Nephron (organoid): ENCODE measurements around the gene FUS.
"Not testable (repeated sequence)": the region's sequence is repeated elsewhere in the genome, so short reads cannot be mapped to it uniquely, and the experiment has no call there.

ENCODE experiments used
- H3K27ac Mint-ChIP-seq, 3 experiments: 2 replicates each; pipeline ENCODE4 v1.8.0; 2020; ENCODE audit warnings: mixed read lengths in 3 of 3, mild to moderate bottlenecking in 2 of 3, moderate library complexity in 1 of 3
- H3K27me3 Mint-ChIP-seq: 2 replicates; pipeline ENCODE4 v1.8.0; 2021; ENCODE audit warnings: low read depth, mild to moderate bottlenecking, moderate library complexity, mixed read lengths
- H3K36me3 Mint-ChIP-seq: 2 replicates; pipeline ENCODE4 v1.8.0; 2020; ENCODE audit warnings: low read depth, mixed read lengths
- H3K4me1 Mint-ChIP-seq: 2 replicates; pipeline ENCODE4 v1.8.0; 2020; ENCODE audit warnings: mixed read lengths
- H3K4me3 Mint-ChIP-seq, 3 experiments: 2 replicates each; pipeline ENCODE4 v1.8.0; 2020; ENCODE audit warnings: mild to moderate bottlenecking in 3 of 3, mixed read lengths in 3 of 3, moderate library complexity in 2 of 3
- H3K9me3 Mint-ChIP-seq: 2 replicates; pipeline ENCODE4 v1.8.0; 2020; ENCODE audit warnings: mixed read lengths
- CTCF ChIP-seq, 3 experiments: fragments of 200-600 bp; sonication (generic); IDR thresholded peaks; one replicate each; pipeline ENCODE4 v1.5.0; 2021; ENCODE audit warnings: antibody characterized with exemption in 3 of 3; ENCODE audit not compliant: unreplicated experiment in 3 of 3

FUS gene

GRCh38 chr16:31148896-31149295 is 31.0 kb upstream of the FUS start:
- TF ChIP-seq CTCF (IDR thresholded peaks at IDR 0.05; ENCODE audit: unreplicated experiment in 3 of 3), result no peak
- peaks cover 48% of the 10 kb centered on the region for H3K27me3 Mint-ChIP-seq
- no peaks in the 10 kb centered on the region for H3K9me3 Mint-ChIP-seq

GRCh38 chr16:31149332-31149731 is 30.6 kb upstream of the FUS start:
- H3K27me3 Mint-ChIP-seq, result peaks cover 46% of the 10 kb centered on the region
- TF ChIP-seq CTCF (IDR thresholded peaks at IDR 0.05; ENCODE audit: unreplicated experiment in 3 of 3), result no peak
- H3K9me3 Mint-ChIP-seq, result no peaks in the 10 kb centered on the region
- no peaks in the 10 kb centered on the region for H3K4me1 Mint-ChIP-seq
- no peak overlapping the region for H3K4me3 Mint-ChIP-seq
- no peak overlapping the region for H3K27ac Mint-ChIP-seq
- H3K36me3 Mint-ChIP-seq, result no peaks in the 10 kb centered on the region

More at GRCh38 chr16:31148896-31149295, 31.0 kb upstream of the FUS start:
- Mint-ChIP-seq H3K4me3 (no peak overlapping the region), H3K36me3 (no peaks in the 10 kb centered on the region), H3K4me1 (no peaks in the 10 kb centered on the region), H3K27ac (no peak overlapping the region)

GRCh38 chr16:31149894-31150890 is 29.7 kb upstream of the FUS start, which contains the start of gene PRSS36:
Gene PRSS36, minus strand, starts transcription at chr16:31150066. Its CDS starts 31 bp downstream, at chr16:31150035.
- Mint-ChIP-seq H3K36me3 (no peaks in the 10 kb centered on the region), H3K9me3 (no peaks in the 10 kb centered on the region), H3K27me3 (peaks cover 54% of the 10 kb centered on the region), H3K4me1 (no peaks in the 10 kb centered on the region), H3K27ac (no peak within 1 kb of the TSS), H3K4me3 (no peak within 1 kb of the TSS)
- TF ChIP-seq CTCF (IDR thresholded peaks at IDR 0.05; ENCODE audit: unreplicated experiment in 3 of 3), result no peak

- peaks cover 57% of the 10 kb centered on the region for H3K27me3 Mint-ChIP-seq
- H3K9me3 Mint-ChIP-seq, H3K4me3 Mint-ChIP-seq, H3K36me3 Mint-ChIP-seq, H3K4me1 Mint-ChIP-seq, H3K27ac Mint-ChIP-seq: not testable (repeated sequence)
Observed at GRCh38 chr16:31150976-31151375, 29.0 kb upstream of the FUS start.

GRCh38 chr16:31157136-31157535 is 22.8 kb upstream of the FUS start:
- TF ChIP-seq CTCF (IDR thresholded peaks at IDR 0.05; ENCODE audit: unreplicated experiment in 3 of 3), result no peak
- Mint-ChIP-seq H3K36me3 (no peaks in the 10 kb centered on the region), H3K4me1 (no peaks in the 10 kb centered on the region), H3K4me3 (no peak overlapping the region), H3K27ac (no peak overlapping the region), H3K27me3 (peaks cover 33% of the 10 kb centered on the region), H3K9me3 (no peaks in the 10 kb centered on the region)

- no peak for TF ChIP-seq CTCF (IDR thresholded peaks at IDR 0.05; ENCODE audit: unreplicated experiment in 3 of 3)
- H3K27ac Mint-ChIP-seq, result no peak overlapping the region
- no peaks in the 10 kb centered on the region for H3K9me3 Mint-ChIP-seq
- no peak overlapping the region for H3K4me3 Mint-ChIP-seq
- H3K27me3 Mint-ChIP-seq, result no peaks in the 10 kb centered on the region
- no peaks in the 10 kb centered on the region for H3K36me3 Mint-ChIP-seq
- no peaks in the 10 kb centered on the region for H3K4me1 Mint-ChIP-seq
Observed at GRCh38 chr16:31167315-31167714, 12.6 kb upstream of the FUS start.
